HL-60 (cell line): ENCODE measurements around the gene ITPRID1.

Experiments used
- DNase-seq, 2 experiments: peaks; one replicate each; pipeline ENCODE4 v3.0.0-alpha.2; 2010 to 2020; ENCODE audit warnings: low read depth in 1 of 2, low spot score in 1 of 2
- H3K27ac ChIP-seq: fragments of 250-450 bp; sonication (Bioruptor Pico); replicated peaks from 2 replicates; pipeline ENCODE4 v1.5.1; 2020; ENCODE audit warnings: mild to moderate bottlenecking, moderate library complexity
- H3K27me3 ChIP-seq: fragments of 250-450 bp; sonication (Bioruptor Pico); 2 replicates; pipeline ENCODE4 v1.5.1; 2021; ENCODE audit warnings: mild to moderate bottlenecking, moderate library complexity; ENCODE audit not compliant: insufficient read depth, poor library complexity, severe bottlenecking
- H3K4me3 ChIP-seq: replicated peaks from 2 replicates; pipeline ENCODE4 v1.5.1; 2011; ENCODE audit warnings: mild to moderate bottlenecking, control low read depth, low read length; ENCODE audit not compliant: insufficient read depth
- GABPA ChIP-seq: IDR thresholded peaks from 2 replicates; pipeline ENCODE4 v1.6.1; 2012; ENCODE audit warnings: low read depth
- POLR2AphosphoS5 ChIP-seq: IDR thresholded peaks from 2 replicates; pipeline ENCODE4 v1.6.1; 2012; ENCODE audit warnings: low read depth
- SPI1 ChIP-seq: IDR thresholded peaks from 2 replicates; pipeline ENCODE4 v1.6.1; 2012; ENCODE audit warnings: low read depth, mild to moderate bottlenecking, borderline replicate concordance
- TF ChIP-seq, protein P1 (sequence below): IDR thresholded peaks from 2 replicates; pipeline ENCODE4 v1.6.1; 2012; ENCODE audit warnings: low read depth; ENCODE audit not compliant: insufficient replicate concordance
- TF ChIP-seq, protein P2 (sequence below): IDR thresholded peaks from one replicate; pipeline ENCODE4 v1.5.1; 2011; ENCODE audit warnings: low read length, control low read depth, inconsistent platforms; ENCODE audit not compliant: insufficient read depth

Gene ITPRID1

DNA sequence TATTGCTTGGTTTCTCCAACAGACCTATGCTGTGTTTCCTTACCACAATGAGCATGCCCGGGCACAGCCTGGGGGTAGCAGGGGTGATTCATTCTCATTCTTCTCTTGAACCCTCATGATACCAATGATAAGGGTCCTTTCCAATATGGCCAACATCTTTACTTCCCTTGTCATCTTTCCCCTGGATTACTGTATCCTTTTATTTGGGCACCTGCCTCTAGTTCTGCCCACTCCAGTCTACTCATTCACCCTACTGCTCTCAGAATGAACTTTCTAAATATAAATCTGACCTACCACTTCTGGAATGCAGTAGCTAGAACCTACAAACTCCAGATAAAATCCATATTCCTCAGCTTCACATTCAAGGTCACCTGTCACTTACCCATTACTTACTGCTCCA is 26.4 kb upstream of the ITPRID1 start:
- TF ChIP-seq POLR2AphosphoS5 (no peak), SPI1 (no peak), GABPA (no peak)
- TF ChIP-seq, protein P1, sequence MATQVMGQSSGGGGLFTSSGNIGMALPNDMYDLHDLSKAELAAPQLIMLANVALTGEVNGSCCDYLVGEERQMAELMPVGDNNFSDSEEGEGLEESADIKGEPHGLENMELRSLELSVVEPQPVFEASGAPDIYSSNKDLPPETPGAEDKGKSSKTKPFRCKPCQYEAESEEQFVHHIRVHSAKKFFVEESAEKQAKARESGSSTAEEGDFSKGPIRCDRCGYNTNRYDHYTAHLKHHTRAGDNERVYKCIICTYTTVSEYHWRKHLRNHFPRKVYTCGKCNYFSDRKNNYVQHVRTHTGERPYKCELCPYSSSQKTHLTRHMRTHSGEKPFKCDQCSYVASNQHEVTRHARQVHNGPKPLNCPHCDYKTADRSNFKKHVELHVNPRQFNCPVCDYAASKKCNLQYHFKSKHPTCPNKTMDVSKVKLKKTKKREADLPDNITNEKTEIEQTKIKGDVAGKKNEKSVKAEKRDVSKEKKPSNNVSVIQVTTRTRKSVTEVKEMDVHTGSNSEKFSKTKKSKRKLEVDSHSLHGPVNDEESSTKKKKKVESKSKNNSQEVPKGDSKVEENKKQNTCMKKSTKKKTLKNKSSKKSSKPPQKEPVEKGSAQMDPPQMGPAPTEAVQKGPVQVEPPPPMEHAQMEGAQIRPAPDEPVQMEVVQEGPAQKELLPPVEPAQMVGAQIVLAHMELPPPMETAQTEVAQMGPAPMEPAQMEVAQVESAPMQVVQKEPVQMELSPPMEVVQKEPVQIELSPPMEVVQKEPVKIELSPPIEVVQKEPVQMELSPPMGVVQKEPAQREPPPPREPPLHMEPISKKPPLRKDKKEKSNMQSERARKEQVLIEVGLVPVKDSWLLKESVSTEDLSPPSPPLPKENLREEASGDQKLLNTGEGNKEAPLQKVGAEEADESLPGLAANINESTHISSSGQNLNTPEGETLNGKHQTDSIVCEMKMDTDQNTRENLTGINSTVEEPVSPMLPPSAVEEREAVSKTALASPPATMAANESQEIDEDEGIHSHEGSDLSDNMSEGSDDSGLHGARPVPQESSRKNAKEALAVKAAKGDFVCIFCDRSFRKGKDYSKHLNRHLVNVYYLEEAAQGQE = no peak
- TF ChIP-seq, protein P2, sequence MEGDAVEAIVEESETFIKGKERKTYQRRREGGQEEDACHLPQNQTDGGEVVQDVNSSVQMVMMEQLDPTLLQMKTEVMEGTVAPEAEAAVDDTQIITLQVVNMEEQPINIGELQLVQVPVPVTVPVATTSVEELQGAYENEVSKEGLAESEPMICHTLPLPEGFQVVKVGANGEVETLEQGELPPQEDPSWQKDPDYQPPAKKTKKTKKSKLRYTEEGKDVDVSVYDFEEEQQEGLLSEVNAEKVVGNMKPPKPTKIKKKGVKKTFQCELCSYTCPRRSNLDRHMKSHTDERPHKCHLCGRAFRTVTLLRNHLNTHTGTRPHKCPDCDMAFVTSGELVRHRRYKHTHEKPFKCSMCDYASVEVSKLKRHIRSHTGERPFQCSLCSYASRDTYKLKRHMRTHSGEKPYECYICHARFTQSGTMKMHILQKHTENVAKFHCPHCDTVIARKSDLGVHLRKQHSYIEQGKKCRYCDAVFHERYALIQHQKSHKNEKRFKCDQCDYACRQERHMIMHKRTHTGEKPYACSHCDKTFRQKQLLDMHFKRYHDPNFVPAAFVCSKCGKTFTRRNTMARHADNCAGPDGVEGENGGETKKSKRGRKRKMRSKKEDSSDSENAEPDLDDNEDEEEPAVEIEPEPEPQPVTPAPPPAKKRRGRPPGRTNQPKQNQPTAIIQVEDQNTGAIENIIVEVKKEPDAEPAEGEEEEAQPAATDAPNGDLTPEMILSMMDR = no peak
- Histone ChIP-seq H3K27me3 (peaks cover 2% of the 10 kb centered on the region), H3K4me3 (no peak overlapping the region), H3K27ac (no peak overlapping the region)
- DNase-seq = no peak

DNA sequence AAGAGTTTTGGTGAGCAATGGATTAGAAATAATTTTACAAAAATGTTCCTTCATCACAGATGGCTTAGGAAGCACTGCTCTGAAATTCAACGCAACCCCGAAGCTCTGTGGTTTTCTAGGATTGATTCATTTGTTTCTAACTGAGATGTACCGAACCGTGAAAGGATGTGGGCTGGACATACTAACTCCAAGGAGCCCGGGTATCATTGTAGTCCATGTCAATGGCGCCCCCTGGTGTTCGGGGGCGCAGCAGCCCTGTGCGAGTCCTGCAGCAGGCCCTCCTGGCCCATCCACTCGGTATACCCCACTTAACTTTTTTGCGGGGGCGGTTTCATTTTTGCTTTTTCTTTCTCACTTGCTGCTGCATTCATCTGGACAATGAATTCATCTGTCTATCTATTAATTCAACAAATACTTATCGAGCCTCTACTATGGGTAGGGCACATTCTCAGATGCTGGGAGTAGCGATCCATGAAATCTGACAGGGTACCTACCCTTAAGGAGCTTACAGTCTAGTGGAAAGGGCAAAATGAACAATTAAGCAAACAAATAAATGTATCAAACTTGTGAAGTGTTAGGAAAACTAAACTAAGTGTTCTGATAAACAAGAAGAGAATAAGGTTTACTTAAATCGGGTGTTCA is 25.2 kb upstream of the ITPRID1 start:
- TF ChIP-seq GABPA = no peak
- TF ChIP-seq, protein P1 = no peak
- TF ChIP-seq POLR2AphosphoS5 = no peak
- TF ChIP-seq, protein P2 = peak; percentile 64
- TF ChIP-seq SPI1 = no peak
- peak; percentile 35 to 36 for DNase-seq
- no peak overlapping the region for H3K4me3 ChIP-seq
- H3K27ac ChIP-seq = no peak overlapping the region
- H3K27me3 ChIP-seq = peaks cover 2% of the 10 kb centered on the region

DNA sequence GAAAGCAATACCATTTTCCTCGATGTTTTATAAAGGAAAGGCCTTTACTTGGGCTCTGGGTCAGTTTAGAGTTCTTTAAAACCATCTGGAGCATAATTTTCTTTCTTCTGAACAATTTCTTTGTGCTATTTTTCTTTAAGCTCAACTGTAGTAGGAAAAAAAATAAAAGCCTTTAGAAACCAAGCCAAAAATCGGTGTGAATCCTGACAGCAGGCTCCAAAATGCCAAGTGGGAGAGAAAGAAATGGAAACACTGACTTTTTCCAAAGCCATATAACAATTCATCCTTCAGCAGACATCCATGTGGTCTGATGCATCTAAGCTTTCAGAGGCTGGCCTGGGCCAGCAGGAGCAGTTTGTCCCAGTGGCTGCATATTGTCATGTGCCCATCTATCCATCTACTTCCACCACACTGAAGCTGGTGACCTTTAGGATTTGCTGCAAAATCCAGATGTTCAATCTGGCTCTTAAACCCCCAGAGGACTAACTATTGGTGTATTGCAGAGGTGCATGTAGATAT is 23.0 kb upstream of the ITPRID1 start:
- TF ChIP-seq POLR2AphosphoS5 (no peak), GABPA (no peak), SPI1 (no peak)
- TF ChIP-seq, protein P1 = no peak
- TF ChIP-seq, protein P2 = no peak
- no peak overlapping the region for H3K27ac ChIP-seq
- DNase-seq = no peak
- peaks cover 2% of the 10 kb centered on the region for H3K27me3 ChIP-seq
- H3K4me3 ChIP-seq = no peak overlapping the region
